Measurements from ENCODE around the gene MAP2K6. TPM values are rescaled to one million over a fixed set of nuclear protein-coding genes. Genes with fewer than 3 reads are reported as not detected.
A peak's percentile ranks its signal among the peaks of the same experiment; 100 is the strongest.

The MAP2K6 gene
- total RNA-seq, 1 experiment from 2014 or later, result 17.7 TPM

- no peak overlapping the region for H2AFZ ChIP-seq (ENCODE audit: low read length)
- H3K79me1 ChIP-seq (ENCODE audit: insufficient read depth, low read depth, low read length, poor library complexity, severe bottlenecking), result no peaks in the 10 kb centered on the region
- no peak overlapping the region for H3K4me2 ChIP-seq (ENCODE audit: insufficient read depth, insufficient read length, low read length)
- no peak overlapping the region for H4K5ac ChIP-seq (ENCODE audit: insufficient read length, low read depth, low read length)
- Mint-ChIP-seq H3K27me3 (ENCODE audit: low read depth) (no peaks in the 10 kb centered on the region), H3K4me3 (no peak overlapping the region), H3K36me3 (ENCODE audit: insufficient read depth in 1 of 3, low read depth in 3 of 3) (no peaks in the 10 kb centered on the region), H3K9me3 (no peaks in the 10 kb centered on the region), H3K4me1 (peaks cover 24 to 38% of the 10 kb centered on the region in 2 experiments), H3K27ac (peak overlapping the region in 1 of 3 experiments; percentile 17; a peak in 2 of 7 replicates)
- H3K4me1 ChIP-seq (ENCODE audit: insufficient read depth, low read length), result peaks cover 5% of the 10 kb centered on the region; the same call in 1 of the 2 replicates
- no peaks in the 10 kb centered on the region for H4K20me1 ChIP-seq (ENCODE audit: control insufficient read depth, insufficient read depth, insufficient read length)
- no peak overlapping the region for H2BK5ac ChIP-seq (ENCODE audit: insufficient read length, low read length)
- no peaks in the 10 kb centered on the region for H3K27me3 ChIP-seq (ENCODE audit: insufficient read depth, low read length)
- no peak for TF ChIP-seq CTCF (conservative IDR thresholded peaks at IDR 0.05)
- H3K79me2 ChIP-seq (ENCODE audit: insufficient read depth, low read length), result peaks cover 2% of the 10 kb centered on the region; the same call in 1 of the 2 replicates
- no peaks in the 10 kb centered on the region for H3K9me3 ChIP-seq (ENCODE audit: control insufficient read depth, low read depth, low read length)
- 100% methylated on average over 2 of the region's 5 CpGs for WGBS (ENCODE audit: extremely low coverage, insufficient read length, low lambda C conversion rate)
- no peak overlapping the region for H4K8ac ChIP-seq (replicated peaks; ENCODE audit: insufficient read length, low read depth, low read length)
- no peak overlapping the region for H2BK20ac ChIP-seq (ENCODE audit: low read depth, low read length, poor library complexity, severe bottlenecking)
- no peak overlapping the region for H3K56ac ChIP-seq (ENCODE audit: insufficient read length, low read depth, low read length)
- H3K27ac ChIP-seq (ENCODE audit: insufficient read length, low read depth, low read length), result no peak overlapping the region
- no peak overlapping the region for H4K91ac ChIP-seq (ENCODE audit: insufficient read length, low read depth, low read length)
- no peaks in the 10 kb centered on the region for H3K23me2 ChIP-seq (ENCODE audit: insufficient read length, low read depth, low read length, poor library complexity, severe bottlenecking)
- no peak overlapping the region for H3K4ac ChIP-seq (ENCODE audit: low read depth, low read length)
- H3T11ph ChIP-seq (ENCODE audit: low read length), result no peak overlapping the region
- no peak overlapping the region for H3K23ac ChIP-seq (ENCODE audit: insufficient read length, low read depth, low read length)
- DNase-seq, result no peak
- no peak overlapping the region for H3K14ac ChIP-seq (ENCODE audit: insufficient read depth, low read length)
- H3K9ac ChIP-seq (ENCODE audit: extremely low read depth, insufficient read length, low read length), result no peak overlapping the region
- H2BK15ac ChIP-seq (ENCODE audit: low read depth, low read length), result no peak overlapping the region
- no peak overlapping the region for H2AK5ac ChIP-seq (ENCODE audit: insufficient read length, low read length)
- H3K18ac ChIP-seq (ENCODE audit: insufficient read length, low read depth, low read length), result no peak overlapping the region
- no peak overlapping the region for H2BK12ac ChIP-seq (ENCODE audit: insufficient read length, low read depth, low read length)
- no peak overlapping the region for H2BK120ac ChIP-seq (ENCODE audit: low read depth, low read length, poor library complexity, severe bottlenecking)
Observed at GRCh38 chr17:69495787-69496186, 81.3 kb downstream of the MAP2K6 start.
